ENCODE results near the gene UTS2B.

GRCh38 chr3:191238321-191238817, 92.0 kb downstream of the UTS2B start:
- no peak for TF ChIP-seq CTCF (IDR thresholded peaks at IDR 0.05)
- TF ChIP-seq POLR2A (IDR thresholded peaks at IDR 0.05), result no peak
